K562 (cell line): ENCODE measurements around the gene MED13L. TPM values are rescaled to one million over a fixed set of nuclear protein-coding genes. Genes with fewer than 3 reads are reported as not detected.

ENCODE experiments used
- ATF1 ChIP-seq, 2 experiments: fragments of 450-650 bp in 1 of 2; IDR thresholded peaks; 2 replicates each; pipeline ENCODE4 v1.6.1; 2016; ENCODE audit warnings: missing compliant biosample characterization in 1 of 2, missing genetic modification characterization in 1 of 2
- BRD9 ChIP-seq: fragments of 450-650 bp; IDR thresholded peaks from 2 replicates; pipeline ENCODE4 v1.6.1; 2018; ENCODE audit warnings: low read depth; ENCODE audit not compliant: partially characterized antibody
- CEBPG ChIP-seq, 3 experiments: fragments of 200-800 bp in 1 of 3; sonication (Bioruptor generic) in 1 of 3; sonication (generic) in 1 of 3; formaldehyde crosslinking in 1 of 3; IDR thresholded peaks in 2 of 3; conservative IDR thresholded peaks in 1 of 3; 2 replicates each; pipeline versions ENCODE4 v1.6.1 to v1.8.0; 2016 to 2022; ENCODE audit warnings: missing compliant biosample characterization in 2 of 3, missing genetic modification characterization in 2 of 3, mild to moderate bottlenecking in 1 of 3, missing genetic modification reagents in 1 of 3
- CREB3L1 ChIP-seq: fragments of 450-650 bp; IDR thresholded peaks from 2 replicates; pipeline ENCODE4 v1.6.1; 2014; ENCODE audit warnings: low read depth, mild to moderate bottlenecking, moderate library complexity, borderline replicate concordance
- DPF2 ChIP-seq: fragments of 450-650 bp; IDR thresholded peaks from 2 replicates; pipeline ENCODE4 v1.6.1; 2016
- KDM2B ChIP-seq: fragments of 250-450 bp; sonication (Bioruptor Pico); IDR thresholded peaks from 2 replicates; pipeline ENCODE4 v1.8.0; 2021; ENCODE audit warnings: mild to moderate bottlenecking, moderate library complexity
- L3MBTL2 ChIP-seq: fragments of 450-650 bp; IDR thresholded peaks from 2 replicates; pipeline ENCODE4 v1.6.1; 2016; ENCODE audit warnings: mild to moderate bottlenecking, moderate library complexity
- SMARCA4 ChIP-seq: fragments of 450-650 bp; IDR thresholded peaks from 2 replicates; pipeline ENCODE4 v1.6.1; 2016
- THRA ChIP-seq: fragments of 450-650 bp; IDR thresholded peaks from 2 replicates; pipeline ENCODE4 v1.6.1; 2017; ENCODE audit warnings: mild to moderate bottlenecking, moderate library complexity
- U2AF1 ChIP-seq: fragments of 200-400 bp; formaldehyde crosslinking; optimal IDR thresholded peaks from 2 replicates; pipeline ENCODE3; 2017; ENCODE audit warnings: mild to moderate bottlenecking, low read depth, low read length, moderate library complexity
- VEZF1 ChIP-seq: fragments of 200-800 bp; sonication (Bioruptor generic); IDR thresholded peaks from 2 replicates; pipeline ENCODE4 v1.6.1; 2017; ENCODE audit warnings: missing genetic modification characterization, missing compliant biosample characterization
- ZBED1 ChIP-seq: IDR thresholded peaks from 2 replicates; pipeline ENCODE4 v1.6.1; 2014
- ZBTB26 ChIP-seq: fragments of 450-650 bp; formaldehyde crosslinking; IDR thresholded peaks from 2 replicates; pipeline ENCODE4 v1.4.0; 2022; ENCODE audit warnings: missing genetic modification characterization
- ZBTB43 ChIP-seq: sonication (generic); formaldehyde crosslinking; IDR thresholded peaks from 2 replicates; pipeline ENCODE4 v1.8.0; 2023; ENCODE audit warnings: mild to moderate bottlenecking, missing genetic modification reagents
- ZNF134 ChIP-seq: fragments of 250-450 bp; sonication (Bioruptor Pico); conservative IDR thresholded peaks from 2 replicates; pipeline ENCODE4 v1.4.0; 2020
- ZNF436 ChIP-seq: fragments of 250-450, 450-650 bp; sonication (Bioruptor Pico); formaldehyde crosslinking; IDR thresholded peaks from 2 replicates; pipeline ENCODE4 v1.7.0; 2020; ENCODE audit warnings: mild to moderate bottlenecking
- polyA plus RNA-seq, 8 experiments: library from polyadenylated mRNA; depleted of rRNA in 4 of 8; stranded (reverse) in 5 of 8; unstranded in 3 of 8; fragments of >200 nt; fragmentation: Nextera tagmentation in 2 of 8; fragmentation: Illumina TruSeq in 1 of 8; extraction: Ambion mirVana in 2 of 8; extraction: Trizol in 1 of 8; gene quantifications; 2 replicates each; pipeline versions ENCODE4 v1.2.1 to v1.2.3, GENCODE V29; 2011 to 2014; ENCODE audit warnings: inconsistent platforms in 1 of 8, missing spikeins in 1 of 8
- total RNA-seq, 7 experiments: library from RNA; depleted of rRNA in 6 of 7; stranded (reverse); fragments of >200 nt in 6 of 7; fragmentation: Illumina TruSeq in 2 of 7; extraction: Trizol in 2 of 7; gene quantifications; 2 replicates each; pipeline versions ENCODE4 v1.2.1 to v1.2.3, GENCODE V29; 2011 to 2021; ENCODE audit warnings: low replicate concordance in 1 of 7

MED13L gene
- total and polyA plus RNA-seq, 9 of the 15 experiments (the other 6 are each of a cell fraction or from before 2014, with no cell fraction given): 13.4 to 90.3 (median 36.9) TPM

GRCh38 chr12:116303066-116303465 is 25.6 kb upstream of the MED13L start (continued):
- TF ChIP-seq VEZF1 (CRISPR knock-in tag) (0 out of 2 replicates have a peak, but pooled peaks have one; percentile 6), THRA (no peak), BRD9 (peak; percentile 27), CEBPG (CRISPR knock-in tag; IDR thresholded peaks at IDR 0.05) (peak; percentile 81), CEBPG (tag; conservative IDR thresholded peaks at IDR 0.05 in 1 of 2, IDR thresholded peaks at IDR 0.05 in 1 of 2) (peak; percentile 75 to 82), ATF1 (CRISPR knock-in tag; IDR thresholded peaks at IDR 0.05) (no peak), ATF1 (tag; IDR thresholded peaks at IDR 0.05) (no peak), DPF2 (0 out of 2 replicates have a peak, but pooled peaks have one; percentile 16), ZBED1 (no peak), ZNF134 (CRISPR knock-in tag) (no peak), ZBTB43 (CRISPR knock-in tag) (no peak), SMARCA4 (peak; percentile 54; the same call in 1 of the 2 replicates), KDM2B (CRISPR knock-in tag) (no peak), CREB3L1 (no peak), ZNF436 (CRISPR knock-in tag) (no peak), U2AF1 (no peak), L3MBTL2 (peak; percentile 54; the same call in 1 of the 2 replicates), ZBTB26 (no peak)
